Panc1 (cell line): ENCODE results near the gene SH3PXD2A. TPM values are rescaled to one million over a fixed set of nuclear protein-coding genes. Genes with fewer than 3 reads are reported as not detected.

Experiments used
- ATAC-seq: fragments of 200-7000 bp; cut with Tn5 transposase; 2 replicates; pipeline ENCODE4 v1.9.1; 2020; ENCODE audit warnings: mild to moderate bottlenecking, moderate library complexity
- BruUV-seq: library from RNA; stranded (reverse); fragments of 400-500 nt; replicated peaks from 2 replicates; lab custom pipeline; 2021; lab: Mats Ljungman, UMichigan
- CTCF ChIA-PET: fragments of 300-600 bp; sonication (Branson Sonifier 250); formaldehyde crosslinking; loops from one replicate; lab custom pipeline; 2022; ENCODE audit warnings: antibody characterized with exemption; lab: Charles Lee
- POLR2A ChIA-PET: fragments of 300-600 bp; sonication (Branson Sonifier 250); formaldehyde crosslinking; loops from one replicate; lab custom pipeline; 2022; ENCODE audit warnings: antibody characterized with exemption; lab: Charles Lee
- DNase-seq: peaks from one replicate; pipeline ENCODE4 v3.0.0-alpha.2; 2010; ENCODE audit warnings: low read depth, low spot score
- H3K27ac ChIP-seq: 2 replicates; pipeline ENCODE4 v1.5.1; 2011; ENCODE audit warnings: mild to moderate bottlenecking, low read length, inconsistent platforms
- H3K27me3 ChIP-seq: fragments of 200-500 bp; sonication (Bioruptor generic); 2 replicates; pipeline ENCODE4 v1.6.0; 2014; ENCODE audit warnings: low read length, inconsistent platforms; ENCODE audit not compliant: control insufficient read depth, insufficient read depth
- H3K36me3 ChIP-seq: fragments of 200-500 bp; sonication (Bioruptor generic); 2 replicates; pipeline ENCODE4 v1.5.1; 2014; ENCODE audit warnings: inconsistent platforms, mild to moderate bottlenecking, low read length, moderate library complexity; ENCODE audit not compliant: control insufficient read depth, insufficient read depth
- H3K4me1 ChIP-seq: 2 replicates; pipeline ENCODE4 v1.5.1; 2011; ENCODE audit warnings: inconsistent platforms, mild to moderate bottlenecking, low read length, moderate library complexity; ENCODE audit not compliant: control insufficient read depth, insufficient read depth
- H3K4me3 ChIP-seq, 2 experiments: 2 replicates each; pipeline ENCODE4 v1.5.1; 2011 to 2012; ENCODE audit warnings: low read depth in 2 of 2, low read length in 2 of 2, mild to moderate bottlenecking in 2 of 2, inconsistent platforms in 1 of 2, moderate library complexity in 1 of 2
- H3K9me3 ChIP-seq: fragments of 200-500 bp; sonication (Bioruptor generic); 2 replicates; pipeline ENCODE4 v1.5.1; 2014; ENCODE audit warnings: low read depth, mild to moderate bottlenecking, inconsistent platforms, low read length, moderate library complexity; ENCODE audit not compliant: control insufficient read depth, insufficient read depth
- CTCF ChIP-seq: fragments of 450-650 bp; IDR thresholded peaks from 2 replicates; pipeline ENCODE4 v1.5.1; 2017; ENCODE audit warnings: mild to moderate bottlenecking
- POLR2AphosphoS5 ChIP-seq: IDR thresholded peaks from 2 replicates; pipeline ENCODE4 v1.6.1; 2012; ENCODE audit warnings: mild to moderate bottlenecking, low read depth, low read length, moderate library complexity
- REST ChIP-seq, 2 experiments: IDR thresholded peaks; 2 replicates each; pipeline ENCODE4 v1.6.1; 2011 to 2012; ENCODE audit warnings: low read depth in 2 of 2, control low read depth in 1 of 2, low read length in 1 of 2, mild to moderate bottlenecking in 1 of 2, moderate library complexity in 1 of 2; ENCODE audit not compliant: insufficient read depth in 1 of 2
- SIN3A ChIP-seq: IDR thresholded peaks from 2 replicates; pipeline ENCODE4 v1.6.1; 2012; ENCODE audit warnings: low read depth, mild to moderate bottlenecking, low read length, moderate library complexity, borderline replicate concordance; ENCODE audit not compliant: insufficient read depth
- TCF7L2 ChIP-seq: IDR thresholded peaks from 2 replicates; pipeline ENCODE4 v1.6.1; 2011; ENCODE audit warnings: mild to moderate bottlenecking, low read depth, low read length, inconsistent platforms
- in situ Hi-C: cut with HindIII; loops from 2 replicates; pipeline ENCODE4 v1.10.0; 2016; ENCODE audit warnings: low sequenced_read_pairs, low pct_unique_long_range_greater_than_20kb
- intact Hi-C: fragments of 100-400 bp; cut with micrococcal nuclease; formaldehyde crosslinking; loops from one replicate; pipeline ENCODE4 v1.10.0; 2022; ENCODE audit not compliant: unreplicated experiment
- total RNA-seq: library from RNA; stranded (reverse); gene quantifications from one replicate; pipeline ENCODE4 v1.2.1, GENCODE V29; 2021; ENCODE audit not compliant: unreplicated experiment

Gene SH3PXD2A
- total RNA-seq, 1 experiment from 2014 or later: 5.7 TPM

GRCh38 chr10:103555325-103555649 lies 300.1 kb downstream of the SH3PXD2A start:
- TF ChIP-seq REST (IDR thresholded peaks at IDR 0.05; ENCODE audit: insufficient read depth in 1 of 2, low read depth in 2 of 2, low read length in 1 of 2) (no peak), SIN3A (no peak), TCF7L2 (no peak), POLR2AphosphoS5 (no peak), CTCF (no peak)
- H3K4me1 ChIP-seq: no peaks in the 10 kb centered on the region
- peak overlapping the region in 1 of 2 experiments; percentile 2; a peak in 1 of 4 replicates for H3K4me3 ChIP-seq
- DNase-seq (no peak), ATAC-seq (no peak; the same call in 1 of the 2 replicates)
- no TSS peak for BruUV-seq
- CTCF ChIA-PET: no interaction called here
- peaks cover 14% of the 10 kb centered on the region for H3K27me3 ChIP-seq
- in situ Hi-C loops (no loop called here), intact Hi-C loops (no loop called here)
- H3K27ac ChIP-seq: no peak overlapping the region
- H3K9me3 ChIP-seq: no peaks in the 10 kb centered on the region
- no peaks in the 10 kb centered on the region for H3K36me3 ChIP-seq
- POLR2A ChIA-PET: no interaction called here

- Histone ChIP-seq H3K4me1 (no peaks in the 10 kb centered on the region), H3K27ac (no peak overlapping the region), H3K27me3 (peaks cover 14% of the 10 kb centered on the region), H3K36me3 (no peaks in the 10 kb centered on the region), H3K9me3 (no peaks in the 10 kb centered on the region), H3K4me3 (peak overlapping the region in 1 of 2 experiments; percentile 2; a peak in 1 of 4 replicates)
- POLR2A ChIA-PET: no interaction called here
- TF ChIP-seq REST (IDR thresholded peaks at IDR 0.05; ENCODE audit: insufficient read depth in 1 of 2, low read depth in 2 of 2, low read length in 1 of 2): no peak
- no peak for TF ChIP-seq CTCF
- TF ChIP-seq POLR2AphosphoS5: no peak
- no peak for TF ChIP-seq SIN3A
- TF ChIP-seq TCF7L2: no peak
- DNase-seq (no peak), ATAC-seq (peak; percentile 48)
- in situ Hi-C loops: no loop called here
- intact Hi-C loops: no loop called here
- CTCF ChIA-PET: no interaction called here
- BruUV-seq: no TSS peak
Measured at GRCh38 chr10:103554488-103555324, 300.7 kb downstream of the SH3PXD2A start.
